Suprapubic skin (tissue), 4 donors: ENCODE measurements around the gene FNIP1. TPM values are rescaled to one million over a fixed set of nuclear protein-coding genes. Genes with fewer than 3 reads are reported as not detected.
A peak's percentile ranks its signal among the peaks of the same experiment; 100 is the strongest.

ENCODE experiments used
- DNase-seq, 2 donors: peaks; one replicate each; pipeline ENCODE4 v3.0.0-alpha.2; 2019; ENCODE audit warnings: low spot score in 2 of 2
- H3K27ac ChIP-seq: fragments of 200-600 bp; sonication (generic); one replicate; pipeline ENCODE4 v1.5.1; 2019
- H3K27me3 ChIP-seq: fragments of 200-600 bp; sonication (generic); one replicate; pipeline ENCODE4 v1.5.1; 2019
- H3K36me3 ChIP-seq: fragments of 200-600 bp; sonication (generic); one replicate; pipeline ENCODE4 v1.5.1; 2019
- H3K4me1 ChIP-seq: fragments of 200-600 bp; sonication (generic); one replicate; pipeline ENCODE4 v1.5.1; 2019
- H3K4me3 ChIP-seq: fragments of 200-600 bp; sonication (generic); one replicate; pipeline ENCODE4 v1.5.1; 2019; ENCODE audit warnings: mild to moderate bottlenecking
- H3K9me3 ChIP-seq: fragments of 200-600 bp; sonication (generic); one replicate; pipeline ENCODE4 v1.5.1; 2019
- CTCF ChIP-seq, 2 donors: fragments of 200-600 bp in 1 of 2; fragments of 450-650 bp in 1 of 2; sonication (generic) in 1 of 2; IDR thresholded peaks; one replicate each; pipeline ENCODE4 v1.5.1; 2016 to 2019; ENCODE audit warnings: antibody characterized with exemption in 2 of 2, mild to moderate bottlenecking in 1 of 2, moderate library complexity in 1 of 2
- EP300 ChIP-seq: sonication (generic); formaldehyde crosslinking; IDR thresholded peaks from one replicate; pipeline ENCODE4 v1.6.1; 2017; ENCODE audit warnings: antibody characterized with exemption
- POLR2A ChIP-seq, 2 donors: fragments of 450-650 bp; IDR thresholded peaks; one replicate each; pipeline ENCODE4 v1.6.1; 2017; ENCODE audit warnings: antibody characterized with exemption in 2 of 2, mild to moderate bottlenecking in 2 of 2, moderate library complexity in 2 of 2
- POLR2AphosphoS5 ChIP-seq, 3 donors: sonication (generic); formaldehyde crosslinking; IDR thresholded peaks; one replicate each; pipeline ENCODE4 v1.6.1; 2017; ENCODE audit warnings: antibody characterized with exemption in 3 of 3
- WGBS: methylation state at CpG from one replicate; pipeline ENCODE4 v1.1.5; 2018; 5-methylcytosine and 5-hydroxymethylcytosine counted together
- total RNA-seq, 4 donors: library from RNA; depleted of rRNA; stranded (reverse); fragments of >200 nt; gene quantifications; one replicate each; pipeline ENCODE4 v1.1.0, GENCODE V29; 2016

The FNIP1 gene
- total RNA-seq, 4 donors from 2014 or later, result 24.6 to 65.4 (median 26.9) TPM

GRCh38 chr5:131810510-131811249 is 13.9 kb upstream of the FNIP1 start:
- WGBS, result 15% methylated on average over 3 of the region's 3 CpGs
- DNase-seq, result no peak
- no peaks in the 10 kb centered on the region for H3K27me3 ChIP-seq
- no peaks in the 10 kb centered on the region for H3K9me3 ChIP-seq
- no peak overlapping the region for H3K4me3 ChIP-seq
- TF ChIP-seq CTCF (IDR thresholded peaks at IDR 0.05) (no peak), EP300 (no peak), POLR2A (IDR thresholded peaks at IDR 0.05) (no peak), POLR2AphosphoS5 (IDR thresholded peaks at IDR 0.05) (no peak)
- H3K4me1 ChIP-seq, result no peaks in the 10 kb centered on the region
- H3K36me3 ChIP-seq, result no peaks in the 10 kb centered on the region
- no peak overlapping the region for H3K27ac ChIP-seq

- under 1% methylated on average over 46 of the region's 56 CpGs for WGBS
These were observed 681 bp downstream of the FNIP1 start for GRCh38 chr5:131795879-131796792.

GRCh38 chr5:131795228-131795627 is 1.6 kb downstream of the FNIP1 start:
- H3K4me1 ChIP-seq, result peaks cover 28% of the 10 kb centered on the region
- H3K36me3 ChIP-seq, result no peaks in the 10 kb centered on the region
- H3K4me3 ChIP-seq, result peak overlapping the region; percentile 87
- no peaks in the 10 kb centered on the region for H3K27me3 ChIP-seq
- 36% methylated on average over 6 of the region's 6 CpGs for WGBS
- TF ChIP-seq POLR2A (IDR thresholded peaks at IDR 0.05), result no peak
- TF ChIP-seq POLR2AphosphoS5 (IDR thresholded peaks at IDR 0.05), result no peak
- no peak for DNase-seq
- no peaks in the 10 kb centered on the region for H3K9me3 ChIP-seq
- H3K27ac ChIP-seq, result no peak overlapping the region

More at GRCh38 chr5:131795879-131796792, 681 bp downstream of the FNIP1 start:
- Histone ChIP-seq H3K9me3 (no peaks in the 10 kb centered on the region), H3K4me3 (peak overlapping the region; percentile 87), H3K36me3 (no peaks in the 10 kb centered on the region), H3K27ac (peak overlapping the region; percentile 99), H3K27me3 (no peaks in the 10 kb centered on the region), H3K4me1 (peaks cover 28% of the 10 kb centered on the region)
- DNase-seq, result peak; percentile 89 to 94
- peak in 1 of 3 donors; percentile 48 for TF ChIP-seq POLR2AphosphoS5 (IDR thresholded peaks at IDR 0.05)
- no peak for TF ChIP-seq POLR2A (IDR thresholded peaks at IDR 0.05)

- Histone ChIP-seq H3K27me3 (no peaks in the 10 kb centered on the region), H3K27ac (no peak overlapping the region), H3K36me3 (no peaks in the 10 kb centered on the region), H3K4me3 (peak overlapping the region; percentile 87), H3K4me1 (peaks cover 28% of the 10 kb centered on the region), H3K9me3 (no peaks in the 10 kb centered on the region)
- DNase-seq, result no peak
- TF ChIP-seq EP300, result no peak
- TF ChIP-seq CTCF (IDR thresholded peaks at IDR 0.05), result no peak
- TF ChIP-seq POLR2A (IDR thresholded peaks at IDR 0.05), result no peak
- WGBS, result 72% methylated on average over 4 of the region's 4 CpGs
These were observed 2.2 kb downstream of the FNIP1 start for GRCh38 chr5:131794586-131794985.

- peaks cover 27% of the 10 kb centered on the region for H3K4me1 ChIP-seq
- no peak for TF ChIP-seq CTCF (IDR thresholded peaks at IDR 0.05)
- no peak for TF ChIP-seq POLR2A (IDR thresholded peaks at IDR 0.05)
- TF ChIP-seq POLR2AphosphoS5 (IDR thresholded peaks at IDR 0.05), result no peak
- no peak for TF ChIP-seq EP300
- H3K27ac ChIP-seq, result no peak overlapping the region
- no peak overlapping the region for H3K4me3 ChIP-seq
- no peaks in the 10 kb centered on the region for H3K36me3 ChIP-seq
- WGBS, result 100% methylated on average over 2 of the region's 2 CpGs
- no peaks in the 10 kb centered on the region for H3K27me3 ChIP-seq
- no peaks in the 10 kb centered on the region for H3K9me3 ChIP-seq
- no peak for DNase-seq
These were observed 3.9 kb downstream of the FNIP1 start for GRCh38 chr5:131792896-131793295.

- Histone ChIP-seq H3K27me3 (no peaks in the 10 kb centered on the region), H3K36me3 (no peaks in the 10 kb centered on the region), H3K27ac (no peak overlapping the region), H3K4me3 (no peak overlapping the region), H3K9me3 (no peaks in the 10 kb centered on the region), H3K4me1 (peaks cover 25% of the 10 kb centered on the region)
- DNase-seq, result no peak
- no peak for TF ChIP-seq POLR2A (IDR thresholded peaks at IDR 0.05)
- TF ChIP-seq POLR2AphosphoS5 (IDR thresholded peaks at IDR 0.05), result no peak
- TF ChIP-seq CTCF (IDR thresholded peaks at IDR 0.05), result no peak
- WGBS, result 96% methylated on average over 6 of the region's 6 CpGs
These were observed 5.0 kb downstream of the FNIP1 start for GRCh38 chr5:131791866-131792265.
